GDM1 (cell line): ENCODE data around the gene XXYLT1.
"Not testable (repeated sequence)": the region's sequence is repeated elsewhere in the genome, so short reads cannot be mapped to it uniquely, and the experiment has no call there.

Experiments
- DNase-seq: peaks from one replicate; lab custom pipeline; 2025; lab: John Stamatoyannopoulos, UW

The XXYLT1 gene

DNA sequence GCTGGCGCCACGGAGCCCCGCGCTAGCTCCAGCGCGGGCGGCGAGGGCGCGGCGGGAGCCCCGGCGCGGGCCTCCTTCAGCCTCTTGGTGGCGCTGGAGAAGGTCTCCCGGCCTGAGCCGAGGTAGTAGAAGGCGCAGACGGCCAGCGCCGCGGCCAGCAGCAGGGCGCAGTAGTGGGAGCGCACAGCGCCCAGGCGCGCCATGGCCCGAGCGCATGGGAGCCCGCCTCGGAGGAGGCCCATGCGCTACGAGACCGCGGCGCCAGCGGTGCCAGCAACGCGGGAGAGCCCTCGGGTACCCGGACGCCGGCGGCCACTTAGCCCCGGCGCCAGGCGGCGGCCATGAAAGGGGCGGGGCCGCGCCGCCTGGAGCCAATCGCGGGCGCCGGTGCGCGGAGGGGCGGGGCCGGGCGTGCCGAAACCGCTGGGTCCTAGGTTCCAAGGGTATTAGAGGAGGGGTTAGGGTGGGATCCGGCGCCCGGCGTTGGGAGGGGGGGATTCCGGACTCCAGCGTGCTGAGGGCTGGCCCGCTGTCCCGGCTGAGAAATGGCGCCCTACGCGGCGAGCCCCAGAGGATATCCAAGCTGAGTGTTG is at the start of gene XXYLT1:
TSS of gene XXYLT1 (minus strand) at position 343 of the 593 bp plus-strand sequence. CDS start at position 242, 101 bp downstream.
- peak; percentile 92 for DNase-seq

- no peak for DNase-seq
Observed at GRCh38 chr3:195319060-195319459, 48.1 kb upstream of the XXYLT1 start.

GRCh38 chr3:195312714-195313113 is 41.8 kb upstream of the XXYLT1 start:
- DNase-seq: no peak

DNA sequence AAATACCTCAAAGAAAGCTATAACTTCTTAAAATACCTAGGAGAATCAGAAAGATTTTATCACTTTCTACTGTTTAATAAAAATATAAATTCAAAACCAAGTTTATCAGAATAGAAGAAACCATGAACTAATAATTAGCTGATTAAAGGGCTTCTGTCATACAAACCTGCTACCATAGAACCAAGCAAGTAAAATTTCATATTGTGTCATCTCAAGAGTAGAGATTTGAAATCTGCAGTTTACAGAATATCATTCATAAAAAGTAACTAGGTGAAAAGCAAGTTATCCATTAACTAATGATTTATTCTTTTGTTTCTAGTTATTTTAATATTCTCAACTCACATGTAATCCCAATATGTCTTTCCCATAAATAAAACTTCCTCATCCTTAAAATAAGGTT is 36.8 kb upstream of the XXYLT1 start:
- no peak for DNase-seq

DNA sequence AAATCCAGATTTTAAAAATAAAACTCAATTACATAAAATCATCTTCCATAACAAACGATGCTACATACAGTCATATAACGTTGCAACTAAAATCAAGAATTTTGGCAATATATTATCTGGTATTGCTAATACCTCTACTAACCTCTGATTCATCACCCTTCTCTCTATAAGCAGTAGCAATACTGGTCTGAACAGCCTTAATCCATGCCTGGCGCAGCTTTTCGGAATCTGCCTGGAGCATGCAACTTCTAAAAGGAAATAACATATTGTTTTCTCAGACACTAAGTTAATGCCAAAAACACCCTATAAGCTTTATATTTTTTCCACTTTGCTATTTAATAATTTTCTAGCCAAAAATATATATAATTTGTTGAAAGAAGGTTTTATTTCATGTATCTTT is 35.4 kb upstream of the XXYLT1 start:
- DNase-seq: no peak

DNA sequence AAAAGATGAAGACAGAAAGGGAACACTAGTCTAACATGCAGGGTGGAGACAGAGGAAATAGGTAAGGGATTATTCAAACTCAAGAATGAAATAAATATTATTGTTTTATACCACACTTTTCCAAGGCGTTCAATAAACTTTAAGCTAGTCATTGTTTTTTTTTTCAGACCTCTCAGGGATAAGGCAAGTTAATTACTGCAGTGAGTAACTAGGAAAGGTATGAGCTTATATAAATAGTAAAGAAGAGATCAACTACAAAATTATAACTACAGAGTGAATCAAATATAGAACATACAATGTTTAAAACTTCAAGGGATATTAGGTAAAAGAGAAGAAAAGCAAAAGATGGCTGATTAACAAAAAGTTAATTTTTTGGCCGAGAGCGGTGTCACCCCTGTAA is 31.5 kb upstream of the XXYLT1 start:
- no peak for DNase-seq

DNA sequence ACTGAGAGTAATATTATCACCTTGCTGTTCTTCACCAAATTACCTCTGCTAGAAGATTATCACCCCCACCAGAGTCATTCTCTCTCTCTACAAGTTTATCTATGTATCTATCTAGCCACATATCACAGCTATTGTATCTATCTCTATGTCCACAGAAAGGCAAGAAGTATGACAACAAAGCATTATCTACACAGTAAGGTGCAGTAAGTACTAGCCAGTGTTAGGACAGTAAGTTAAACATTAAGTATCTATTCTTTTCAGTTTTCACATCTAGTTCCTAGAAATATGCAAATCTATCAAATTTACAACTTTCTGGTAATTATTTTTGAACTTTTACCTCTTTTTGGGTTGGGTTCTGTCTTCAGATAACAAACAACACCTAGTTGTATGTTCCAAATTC is 26.5 kb upstream of the XXYLT1 start:
- no peak for DNase-seq

- no peak for DNase-seq
Observed at GRCh38 chr3:195296662-195297061, 25.7 kb upstream of the XXYLT1 start.

- DNase-seq: no peak
Observed at GRCh38 chr3:195291121-195291520, 20.2 kb upstream of the XXYLT1 start.

DNA sequence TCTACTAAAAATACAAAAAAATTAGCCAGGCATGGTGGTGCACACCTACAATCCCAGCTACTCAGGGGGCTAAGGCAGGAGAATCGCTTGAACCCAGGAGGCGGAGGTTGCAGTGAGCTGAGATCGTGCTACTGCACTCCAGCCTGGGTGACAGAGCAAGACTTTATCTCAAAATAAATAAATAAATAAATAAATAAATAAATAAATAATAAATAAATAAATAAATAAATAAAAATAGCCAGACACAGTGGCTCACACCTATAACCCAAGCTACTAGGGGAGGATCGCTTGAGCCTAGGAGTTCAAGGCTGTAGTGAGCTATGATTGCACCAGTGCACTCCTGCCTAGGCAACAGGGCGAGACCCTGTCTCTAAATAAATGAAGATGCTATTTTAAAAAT is 19.7 kb upstream of the XXYLT1 start:
- not testable (repeated sequence) for DNase-seq

GRCh38 chr3:195286115-195286872 is 15.3 kb upstream of the XXYLT1 start:
- no peak for DNase-seq

DNA sequence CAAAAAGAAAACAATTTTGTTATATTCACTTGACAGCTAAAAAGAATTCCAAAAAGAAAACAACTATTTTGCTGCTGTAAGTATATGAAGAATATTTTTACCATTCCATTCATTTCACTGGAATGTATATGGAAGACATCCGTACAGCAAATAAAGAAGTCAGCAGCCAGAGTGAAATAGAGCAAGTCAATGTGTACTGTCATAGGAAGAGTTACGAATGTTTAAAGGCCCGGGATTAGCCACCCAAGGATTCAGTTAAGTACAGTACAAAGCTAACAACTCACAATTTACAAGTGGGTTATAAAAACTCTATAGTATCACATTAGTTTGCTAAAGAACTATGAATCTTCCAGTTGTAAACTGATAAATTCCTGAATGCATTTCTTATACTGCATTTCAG is 14.4 kb upstream of the XXYLT1 start:
- no peak for DNase-seq

DNA sequence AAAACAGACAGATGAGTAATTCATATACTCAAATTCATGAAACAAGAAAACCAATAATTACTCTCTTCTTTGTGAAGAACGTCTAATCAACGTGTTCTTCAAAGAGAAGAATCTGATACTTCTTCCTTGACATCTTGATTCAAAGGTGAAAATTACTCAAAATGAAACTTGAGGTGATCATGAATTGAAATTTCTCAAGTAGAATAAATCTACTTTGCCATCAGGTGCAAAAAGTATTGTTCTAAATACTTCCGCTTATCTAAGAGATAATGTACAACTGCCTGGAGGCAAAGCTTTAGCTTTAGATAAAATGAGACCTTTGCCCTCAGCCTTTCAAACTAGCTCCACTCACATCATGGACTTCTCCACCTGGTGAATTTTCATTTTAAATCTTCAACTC is 13.9 kb upstream of the XXYLT1 start:
- DNase-seq: no peak

DNA sequence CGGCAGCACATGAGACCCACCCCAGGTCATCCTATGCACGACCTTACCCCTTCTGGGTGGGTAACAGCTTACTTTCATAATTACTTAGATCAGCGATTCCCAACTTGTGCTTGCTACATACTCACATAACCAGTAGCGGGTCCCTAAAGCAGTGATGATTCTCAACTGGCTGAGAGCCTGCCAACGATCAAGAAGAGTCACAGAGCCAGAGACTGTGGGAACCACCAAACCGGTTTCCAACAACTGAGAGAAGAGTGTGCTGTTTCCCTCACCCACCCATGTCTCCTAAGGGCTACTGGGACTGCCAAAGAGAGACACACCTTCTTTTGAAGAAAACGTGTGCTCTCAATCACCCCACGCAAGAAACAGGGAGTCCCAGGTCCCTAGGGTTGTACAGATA is 12.0 kb upstream of the XXYLT1 start:
- no peak for DNase-seq

- DNase-seq: no peak
Observed at GRCh38 chr3:195274259-195274966, 3.5 kb upstream of the XXYLT1 start.

GRCh38 chr3:195271410-195272243 is 668 bp upstream of the XXYLT1 start:
- DNase-seq: peak; percentile 87

DNA sequence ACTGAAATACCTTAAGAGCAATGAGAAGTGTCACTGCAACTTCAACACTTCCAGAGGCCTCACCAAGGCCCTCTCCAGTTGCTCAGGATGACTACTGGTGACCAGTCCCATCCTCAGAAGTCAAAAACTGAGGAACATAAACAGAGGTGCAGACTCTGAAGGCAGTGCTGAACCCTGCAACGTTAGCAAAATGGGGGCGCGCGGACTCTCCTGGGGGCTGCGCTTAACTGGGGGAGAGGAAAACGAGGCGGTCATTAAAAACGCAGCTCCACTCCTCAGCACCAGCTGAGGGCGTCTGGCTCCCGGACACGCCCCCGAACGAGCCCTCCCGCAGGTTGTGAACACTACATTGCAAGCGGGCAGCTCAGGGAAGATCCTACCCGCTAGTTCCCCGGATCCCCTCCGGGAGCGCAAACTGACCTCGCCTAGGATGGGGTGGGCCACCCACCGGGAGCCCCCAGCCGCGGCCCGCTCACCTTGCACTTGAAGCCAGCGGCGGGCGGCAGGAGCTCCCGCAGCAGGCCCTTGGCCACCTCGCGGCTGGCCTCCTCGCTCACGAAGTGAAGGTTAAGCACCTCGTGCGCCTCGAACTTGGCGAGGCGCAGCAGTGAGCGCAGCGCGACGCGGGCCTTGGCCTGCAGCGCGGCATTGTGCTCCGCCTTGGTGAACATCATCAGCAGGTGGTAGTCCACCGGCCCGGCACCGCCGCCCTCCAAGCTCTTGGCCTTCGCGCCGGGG is 711 bp downstream of the XXYLT1 start:
- DNase-seq: peak; percentile 52

GRCh38 chr3:195269375-195270078 is 1.4 kb downstream of the XXYLT1 start:
- DNase-seq: no peak

DNA sequence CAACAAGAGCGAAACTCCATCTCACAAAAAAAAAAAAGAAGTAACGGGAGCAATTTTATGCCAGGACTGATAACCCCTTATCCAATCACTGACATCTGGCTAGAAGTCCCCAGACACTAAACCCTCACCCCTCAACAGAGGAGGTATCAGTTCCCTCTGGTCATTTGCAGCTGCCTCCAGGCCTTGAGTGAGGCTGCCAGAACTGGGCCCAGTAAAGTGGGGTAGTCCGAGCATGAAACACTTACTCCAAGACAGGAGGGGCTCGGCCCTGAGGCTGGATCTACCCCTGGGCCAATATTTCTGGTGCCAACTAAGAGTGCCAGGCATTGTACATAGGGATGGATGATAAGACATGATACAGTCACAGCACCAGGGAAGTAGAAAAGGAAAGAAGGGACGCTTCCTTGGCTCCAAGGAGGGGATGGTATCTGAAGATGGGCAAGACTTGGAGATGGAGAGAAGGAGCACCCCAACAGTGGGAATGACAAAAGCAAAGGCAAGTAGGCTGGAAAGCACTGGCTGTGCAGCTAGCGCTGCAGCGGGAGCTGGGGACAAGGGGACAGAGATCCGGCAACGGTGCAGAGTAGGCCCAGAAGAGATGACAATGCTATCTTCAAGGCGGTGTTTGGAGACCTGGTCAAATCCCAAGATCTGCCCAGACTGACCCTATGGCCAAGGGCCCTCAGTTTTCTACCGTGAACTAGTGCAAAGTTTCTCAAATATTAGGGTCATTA is 2.2 kb downstream of the XXYLT1 start:
- no peak for DNase-seq

- no peak for DNase-seq
Observed at GRCh38 chr3:195267096-195267495, 3.9 kb downstream of the XXYLT1 start.
